Measurements from ENCODE around the gene OGFOD3.
A peak's percentile ranks its signal among the peaks of the same experiment; 100 is the strongest.
"Not testable (repeated sequence)": the region's sequence is repeated elsewhere in the genome, so short reads cannot be mapped to it uniquely, and the experiment has no call there.

OGFOD3 gene

GRCh38 chr17:82372249-82373071, 45.9 kb downstream of the OGFOD3 start:
- no peak for DNase-seq

DNA sequence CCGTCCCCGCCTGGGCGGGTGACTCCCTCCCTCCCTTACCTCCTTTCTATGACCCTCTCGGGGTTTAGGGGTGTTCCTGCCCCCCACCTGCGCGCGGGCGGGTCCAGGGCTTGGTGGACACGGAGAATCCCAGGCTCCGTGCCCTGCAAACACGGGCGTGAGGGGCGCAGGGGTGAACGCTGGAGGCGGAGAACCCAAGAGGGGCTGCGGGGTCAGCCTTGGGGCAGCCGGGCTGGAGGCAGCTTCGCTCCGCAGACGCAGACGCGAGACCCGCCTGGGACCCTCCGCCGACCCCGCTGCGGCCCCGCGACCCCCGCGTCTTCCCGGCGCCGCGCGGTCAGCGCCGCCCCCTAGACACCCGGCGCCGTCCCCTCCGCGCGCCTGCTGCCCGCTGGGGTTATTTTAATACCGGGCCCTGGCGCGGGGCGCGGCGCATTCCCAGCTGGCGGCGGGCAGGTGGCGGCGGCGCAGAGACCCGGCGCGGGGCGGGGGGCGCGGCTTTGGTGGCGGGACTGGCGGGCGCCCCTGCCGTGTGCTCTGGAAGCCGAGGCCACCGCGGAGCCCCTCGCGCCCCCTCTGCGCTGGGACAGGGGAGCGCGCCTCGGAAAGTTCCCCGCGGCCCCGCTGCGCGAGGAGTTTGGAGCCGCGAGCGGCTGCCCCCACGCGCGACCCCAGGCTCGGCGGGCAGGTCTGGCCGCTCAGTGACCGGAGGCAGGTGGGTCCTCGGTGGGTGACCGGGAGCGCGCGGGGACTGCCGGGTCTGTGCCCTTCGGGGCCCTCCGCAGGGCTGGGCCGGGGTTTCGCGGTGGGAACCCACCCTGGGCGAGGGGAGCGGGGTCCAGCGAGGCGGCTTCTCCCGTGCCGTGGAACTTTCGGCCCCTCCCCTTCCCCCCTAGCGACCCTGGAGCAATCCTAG, 46.8 kb downstream of the OGFOD3 start, which contains the start of gene UTS2R:
Gene UTS2R, plus strand, starts transcription at position 433 of the 916 bp plus-strand sequence. CDS start 2,560 bp downstream, outside the sequence.
- DNase-seq = no peak

- DNase-seq = no peak
These were observed 47.7 kb downstream of the OGFOD3 start for GRCh38 chr17:82370471-82371332.

DNA sequence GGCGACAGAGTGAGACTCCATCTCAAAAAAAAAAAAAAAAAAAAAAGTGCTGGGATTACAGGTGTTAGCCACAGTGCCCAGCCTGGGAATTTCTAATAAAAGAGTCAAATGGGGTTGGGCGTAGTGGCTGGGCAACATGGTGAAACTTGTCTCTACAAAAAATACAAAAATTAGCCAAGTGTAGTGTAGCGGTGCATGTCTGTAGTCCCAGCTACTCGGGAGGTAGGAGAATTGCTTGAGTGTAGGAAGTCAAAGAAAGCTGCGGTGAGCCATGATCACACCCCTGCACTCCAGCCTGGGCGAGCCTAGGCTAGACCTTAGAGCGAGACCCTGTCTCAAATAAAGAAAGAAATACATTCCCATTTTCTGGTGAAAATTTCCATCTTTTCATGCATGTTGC, 49.2 kb downstream of the OGFOD3 start:
- no peak for DNase-seq

- peak; percentile 29 to 33 for DNase-seq
These were observed 50.5 kb downstream of the OGFOD3 start for GRCh38 chr17:82367724-82368524.

DNA sequence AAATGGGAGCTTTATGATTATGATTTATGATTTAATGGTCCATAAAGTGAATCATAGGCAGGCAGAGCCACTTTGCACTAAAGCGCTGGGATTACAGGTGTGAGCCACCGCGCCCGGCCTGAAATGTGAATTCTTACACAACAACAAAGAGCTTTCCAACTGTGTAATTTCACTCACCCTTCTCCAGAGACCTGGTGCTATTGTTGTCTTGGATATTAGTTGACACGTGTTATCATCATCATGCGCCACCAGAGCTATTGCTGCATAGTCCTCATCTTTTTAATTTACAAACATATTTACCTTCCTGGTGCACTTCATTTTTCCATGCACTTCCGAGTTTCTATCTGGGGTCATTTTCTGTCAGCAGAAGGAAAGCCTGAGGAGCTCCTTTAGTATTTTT, 51.6 kb downstream of the OGFOD3 start:
- no peak for DNase-seq

DNA sequence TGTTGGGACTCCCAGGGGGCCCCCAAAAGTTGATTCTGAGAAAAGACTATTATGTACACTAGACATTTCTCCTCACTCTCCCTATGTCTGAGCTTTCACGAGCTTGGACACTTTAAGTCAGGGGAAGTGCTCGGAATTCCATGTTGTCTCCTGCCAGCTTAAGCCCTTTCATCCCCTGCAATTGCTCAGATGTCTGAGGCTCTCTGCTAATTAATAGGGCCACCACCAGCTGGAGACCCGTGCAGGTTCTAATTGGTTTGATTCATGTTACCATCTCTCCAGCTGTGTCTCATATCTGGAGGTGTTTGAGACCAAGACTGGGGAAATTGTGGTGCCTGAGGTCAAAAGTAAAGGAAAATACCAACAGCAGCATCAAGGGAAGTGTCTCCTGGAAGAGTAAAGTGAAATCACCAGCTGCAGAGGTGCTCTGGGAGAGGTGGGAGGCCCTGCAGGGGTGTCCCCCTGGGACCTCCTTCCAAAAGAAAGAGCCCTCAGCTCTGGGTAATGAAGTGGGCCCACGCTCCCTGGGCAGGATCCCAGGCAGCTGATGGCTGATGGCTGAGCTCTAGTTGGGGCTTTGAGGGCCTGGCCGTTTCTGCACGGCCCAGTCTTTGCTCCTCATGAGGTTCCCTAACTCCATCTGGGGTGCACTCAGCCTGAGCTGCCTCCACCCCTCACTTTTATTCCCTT, 52.6 kb downstream of the OGFOD3 start:
- no peak for DNase-seq

DNA sequence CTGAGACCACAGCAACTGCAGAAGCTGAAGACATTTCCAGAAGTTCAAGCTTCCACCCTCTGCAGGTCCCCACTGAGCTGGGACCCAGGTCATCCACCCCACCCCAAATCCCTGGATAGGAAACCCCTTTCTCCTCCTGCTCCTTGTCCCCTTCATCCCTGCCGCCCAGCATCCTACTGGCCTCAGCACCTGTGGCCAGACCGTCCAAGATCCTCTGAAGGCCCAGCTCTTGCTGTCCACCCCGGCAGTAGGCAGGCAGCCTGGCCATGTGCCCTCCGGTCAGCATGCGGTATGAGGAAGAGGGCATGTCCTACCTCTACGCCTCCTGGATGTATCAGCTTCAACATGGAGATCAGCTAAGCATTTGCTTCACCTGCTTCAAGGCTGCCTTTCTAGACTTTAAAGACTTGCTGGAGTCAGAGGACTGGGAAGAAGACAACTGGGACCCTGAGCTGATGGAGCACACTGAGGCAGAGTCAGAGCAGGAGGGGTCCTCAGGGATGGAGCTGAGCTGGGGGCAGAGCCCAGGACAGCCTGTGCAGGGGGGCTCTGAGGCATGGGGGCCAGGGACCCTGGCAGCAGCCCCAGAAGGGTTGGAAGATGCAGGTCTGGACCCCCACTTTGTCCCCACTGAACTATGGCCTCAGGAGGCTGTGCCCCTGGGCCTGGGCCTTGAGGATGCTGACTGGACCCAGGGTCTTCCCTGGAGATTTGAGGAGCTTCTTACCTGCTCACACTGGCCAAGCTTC, 56.3 kb downstream of the OGFOD3 start:
- DNase-seq = no peak

- not testable (repeated sequence) for DNase-seq
These were observed 58.8 kb downstream of the OGFOD3 start for GRCh38 chr17:82359451-82360074.

- DNase-seq = peak; percentile 52 to 75
These were observed 59.7 kb downstream of the OGFOD3 start, which contains the start of gene TEX19 for GRCh38 chr17:82358465-82359350. TEX19 (plus strand) TSS chr17:82359247; CDS start chr17:82362151, 2,904 bp downstream.

DNA sequence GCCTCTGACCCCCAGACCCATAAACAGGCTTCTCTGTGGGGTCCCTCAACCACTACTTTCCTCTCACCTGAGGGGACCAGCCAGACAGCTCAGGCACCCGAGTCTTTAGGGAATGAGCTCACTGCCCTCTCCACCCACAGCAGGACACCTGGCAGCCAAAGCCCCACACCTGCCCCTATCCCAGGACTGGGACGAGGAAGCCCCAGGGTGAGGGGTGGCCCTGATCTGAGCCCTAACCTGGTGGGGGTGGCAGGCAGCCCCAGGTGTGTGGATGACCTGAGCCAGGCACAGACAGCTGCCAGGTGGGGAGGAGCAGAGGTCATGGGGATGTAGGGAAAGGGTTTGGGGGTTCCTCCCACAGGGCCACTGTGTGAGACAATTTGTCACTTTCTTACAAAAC, 61.0 kb downstream of the OGFOD3 start:
- no peak for DNase-seq

- peak; percentile 73 to 77 for DNase-seq
These were observed 61.5 kb downstream of the OGFOD3 start for GRCh38 chr17:82356845-82357355.

GRCh38 chr17:82355770-82356427, 62.5 kb downstream of the OGFOD3 start:
- DNase-seq = no peak

GRCh38 chr17:82354804-82355308, 63.5 kb downstream of the OGFOD3 start:
- DNase-seq = no peak

DNA sequence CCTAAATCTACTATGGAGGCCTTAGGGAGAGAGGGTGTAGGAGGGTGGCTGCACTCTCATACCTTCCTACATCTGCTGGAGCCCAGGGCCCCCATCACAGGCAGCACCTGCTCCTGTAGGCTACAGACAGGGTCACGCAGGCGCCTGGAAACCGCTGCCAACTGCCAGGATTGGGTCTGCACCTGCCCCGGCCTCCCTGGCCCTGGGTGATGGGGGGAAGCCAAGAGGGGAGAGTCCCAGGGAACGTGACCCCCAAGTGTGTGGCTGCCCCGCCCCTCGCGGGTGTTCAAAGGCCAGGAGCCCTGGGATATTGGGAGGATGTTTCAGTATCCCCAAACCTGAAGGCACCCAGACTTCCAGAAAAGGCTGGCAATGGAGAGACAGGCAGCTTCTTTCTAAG, 64.9 kb downstream of the OGFOD3 start:
- DNase-seq = peak; percentile 77 to 89

DNA sequence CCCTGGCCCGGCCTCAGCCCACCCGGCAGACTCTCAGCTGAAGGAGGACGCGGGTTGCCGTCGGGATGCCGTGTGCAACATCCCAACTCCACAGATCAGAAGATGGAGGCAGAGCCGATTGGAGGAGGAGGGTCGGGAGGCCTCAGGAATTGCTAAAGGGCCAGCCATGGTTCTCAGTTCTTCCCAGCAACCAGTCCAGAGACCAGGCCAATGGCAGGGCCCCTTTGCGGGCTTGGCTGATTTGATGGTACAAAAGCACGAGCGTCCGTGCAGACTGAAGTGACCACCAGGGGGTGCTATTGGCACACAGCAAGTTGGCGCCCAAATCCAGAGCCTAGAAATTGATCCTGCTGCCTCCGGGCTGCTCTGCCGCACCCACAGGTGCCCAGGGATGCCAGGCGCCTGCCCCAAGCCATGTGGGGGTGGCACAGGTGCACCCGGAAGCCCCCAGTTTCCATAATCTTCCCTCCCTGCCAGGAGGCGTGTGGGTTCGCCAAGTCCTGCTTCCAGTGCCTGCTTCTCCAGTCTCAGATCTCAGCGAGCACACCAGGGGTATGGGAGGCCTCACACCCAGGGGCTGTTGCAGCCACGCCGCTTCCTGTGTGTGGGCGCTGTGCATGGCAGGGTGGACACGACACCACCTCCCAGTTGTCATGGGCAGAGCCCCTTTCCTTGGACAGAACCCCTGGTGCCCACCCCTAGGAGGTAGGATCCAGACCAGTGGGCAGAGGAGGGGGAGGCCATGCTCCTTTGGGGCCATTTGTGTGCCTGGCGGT, 66.5 kb downstream of the OGFOD3 start:
- DNase-seq = peak; percentile 93 to 97

DNA sequence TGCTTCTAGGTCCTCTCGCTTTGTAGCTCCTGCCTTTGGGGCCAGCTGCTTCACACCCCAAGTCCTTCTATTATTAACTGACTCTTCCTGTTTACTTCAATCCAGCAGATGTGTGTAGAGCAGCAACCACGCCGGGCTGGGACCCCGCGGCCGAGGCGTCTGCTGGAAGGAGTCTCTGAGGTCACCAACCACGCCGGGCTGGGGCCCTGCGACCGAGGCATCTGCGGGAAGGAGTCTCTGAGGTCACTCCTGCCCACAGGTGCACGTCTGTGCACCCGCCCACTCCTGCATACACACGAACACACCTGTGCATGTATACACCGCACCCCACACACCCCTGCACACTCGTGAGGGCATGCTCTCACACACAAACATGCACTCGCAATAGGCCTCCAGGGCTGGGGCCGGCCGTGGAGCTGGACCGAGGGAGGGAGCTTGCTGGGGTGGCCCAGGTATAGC, 67.1 kb downstream of the OGFOD3 start:
- peak in 1 of 2 experiments; percentile 48 for DNase-seq

All from SHP77 (cell line).